H9 (cell line): ENCODE measurements around the gene NRIP3. TPM values are rescaled to one million over a fixed set of nuclear protein-coding genes. Genes with fewer than 3 reads are reported as not detected.

Source experiments
- DNase-seq: peaks from one replicate; pipeline ENCODE4 v3.0.0-alpha.2; 2017
- H2AFZ ChIP-seq: one replicate; pipeline ENCODE4 v1.6.1; 2013; ENCODE audit warnings: mild to moderate bottlenecking, low read length, control low read depth, moderate library complexity
- H2AK5ac ChIP-seq: 2 replicates; pipeline ENCODE4 v1.6.1; 2013; ENCODE audit warnings: low read length, control low read depth, mixed read lengths; ENCODE audit not compliant: insufficient read length
- H2BK120ac ChIP-seq: one replicate; pipeline ENCODE4 v1.6.1; 2013; ENCODE audit warnings: low read depth, mild to moderate bottlenecking, low read length, control low read depth, inconsistent platforms; ENCODE audit not compliant: poor library complexity, severe bottlenecking
- H2BK12ac ChIP-seq: 2 replicates; pipeline ENCODE4 v1.6.1; 2013; ENCODE audit warnings: low read length, control low read depth, mixed read lengths, low read depth; ENCODE audit not compliant: insufficient read length
- H2BK15ac ChIP-seq: 2 replicates; pipeline ENCODE4 v1.6.1; 2013; ENCODE audit warnings: low read depth, low read length, control low read depth
- H2BK20ac ChIP-seq: one replicate; pipeline ENCODE4 v1.6.1; 2013; ENCODE audit warnings: low read depth, mild to moderate bottlenecking, low read length, control low read depth, inconsistent platforms; ENCODE audit not compliant: poor library complexity, severe bottlenecking
- H2BK5ac ChIP-seq: 2 replicates; pipeline ENCODE4 v1.6.1; 2013; ENCODE audit warnings: low read length, control low read depth, mixed read lengths; ENCODE audit not compliant: insufficient read length
- H3K14ac ChIP-seq: 2 replicates; pipeline ENCODE4 v1.6.1; 2013; ENCODE audit warnings: low read length, control low read depth; ENCODE audit not compliant: insufficient read depth
- H3K18ac ChIP-seq: 2 replicates; pipeline ENCODE4 v1.6.1; 2013; ENCODE audit warnings: low read depth, mild to moderate bottlenecking, mixed read lengths, low read length, control low read depth; ENCODE audit not compliant: insufficient read length
- H3K23ac ChIP-seq: 2 replicates; pipeline ENCODE4 v1.6.1; 2013; ENCODE audit warnings: low read length, control low read depth, mixed read lengths, low read depth; ENCODE audit not compliant: insufficient read length
- H3K23me2 ChIP-seq: 2 replicates; pipeline ENCODE4 v1.6.1; 2013; ENCODE audit warnings: low read depth, mild to moderate bottlenecking, mixed read lengths, low read length, control low read depth; ENCODE audit not compliant: insufficient read length, poor library complexity, severe bottlenecking
- H3K27ac ChIP-seq: 2 replicates; pipeline ENCODE4 v1.5.1; 2013; ENCODE audit warnings: low read length, control low read depth, mixed read lengths, low read depth; ENCODE audit not compliant: insufficient read length
- H3K27me3 ChIP-seq: 2 replicates; pipeline ENCODE4 v1.6.1; 2013; ENCODE audit warnings: low read length, control low read depth, inconsistent platforms; ENCODE audit not compliant: insufficient read depth
- H3K4ac ChIP-seq: 2 replicates; pipeline ENCODE4 v1.6.1; 2013; ENCODE audit warnings: low read depth, mild to moderate bottlenecking, control low read depth, inconsistent platforms, low read length, moderate library complexity
- H3K4me1 ChIP-seq: 2 replicates; pipeline ENCODE4 v1.6.1; 2013; ENCODE audit warnings: low read length, control low read depth, inconsistent platforms; ENCODE audit not compliant: insufficient read depth
- H3K4me2 ChIP-seq: 2 replicates; pipeline ENCODE4 v1.6.1; 2013; ENCODE audit warnings: low read length, control low read depth, mixed read lengths; ENCODE audit not compliant: insufficient read length, insufficient read depth
- H3K56ac ChIP-seq: 2 replicates; pipeline ENCODE4 v1.6.1; 2013; ENCODE audit warnings: low read depth, mild to moderate bottlenecking, mixed read lengths, low read length, control low read depth; ENCODE audit not compliant: insufficient read length
- H3K79me1 ChIP-seq: 2 replicates; pipeline ENCODE4 v1.6.1; 2013; ENCODE audit warnings: low read depth, mild to moderate bottlenecking, moderate library complexity, low read length, control low read depth, inconsistent platforms; ENCODE audit not compliant: insufficient read depth, poor library complexity, severe bottlenecking
- H3K79me2 ChIP-seq: 2 replicates; pipeline ENCODE4 v1.6.1; 2013; ENCODE audit warnings: low read length, control low read depth, inconsistent platforms; ENCODE audit not compliant: insufficient read depth
- H3K9ac ChIP-seq: 2 replicates; pipeline ENCODE4 v1.6.1; 2013; ENCODE audit warnings: low read length, control low read depth, mixed read lengths; ENCODE audit not compliant: insufficient read length; ENCODE audit errors: extremely low read depth
- H3K9me3 ChIP-seq: one replicate; pipeline ENCODE4 v1.6.1; 2013; ENCODE audit warnings: low read depth, low read length, inconsistent platforms; ENCODE audit not compliant: control insufficient read depth
- H3T11ph ChIP-seq: one replicate; pipeline ENCODE4 v1.6.1; 2013; ENCODE audit warnings: mild to moderate bottlenecking, low read length, control low read depth, inconsistent platforms
- H4K20me1 ChIP-seq: one replicate; pipeline ENCODE4 v1.6.1; 2013; ENCODE audit not compliant: control insufficient read depth, insufficient read length, insufficient read depth
- H4K5ac ChIP-seq: 2 replicates; pipeline ENCODE4 v1.6.1; 2013; ENCODE audit warnings: low read depth, mild to moderate bottlenecking, mixed read lengths, low read length, control low read depth; ENCODE audit not compliant: insufficient read length
- H4K8ac ChIP-seq: replicated peaks from 2 replicates; pipeline ENCODE4 v1.6.1; 2013; ENCODE audit warnings: low read length, control low read depth, mixed read lengths, low read depth; ENCODE audit not compliant: insufficient read length
- H4K91ac ChIP-seq: 2 replicates; pipeline ENCODE4 v1.6.1; 2013; ENCODE audit warnings: low read depth, mild to moderate bottlenecking, moderate library complexity, mixed read lengths, low read length, control low read depth; ENCODE audit not compliant: insufficient read length
- H3K27ac Mint-ChIP-seq, 3 experiments: 2 replicates in 2 of 3; 3 replicates in 1 of 3; pipeline ENCODE4 v1.8.0; 2020 to 2021; ENCODE audit warnings: mixed read lengths in 3 of 3, mild to moderate bottlenecking in 1 of 3, moderate library complexity in 1 of 3
- H3K27me3 Mint-ChIP-seq: 2 replicates; pipeline ENCODE4 v1.8.0; 2021; ENCODE audit warnings: low read depth, mild to moderate bottlenecking, moderate library complexity, mixed read lengths
- H3K36me3 Mint-ChIP-seq, 3 experiments: 2 replicates in 2 of 3; 3 replicates in 1 of 3; pipeline ENCODE4 v1.8.0; 2020 to 2021; ENCODE audit warnings: low read depth in 3 of 3, mixed read lengths in 3 of 3; ENCODE audit not compliant: insufficient read depth in 1 of 3
- H3K4me1 Mint-ChIP-seq, 2 experiments: 2 replicates each; pipeline ENCODE4 v1.8.0; 2020; ENCODE audit warnings: mixed read lengths in 2 of 2
- H3K4me3 Mint-ChIP-seq, 2 experiments: 2 replicates in 1 of 2; 3 replicates in 1 of 2; pipeline ENCODE4 v1.8.0; 2020 to 2021; ENCODE audit warnings: mild to moderate bottlenecking in 2 of 2, mixed read lengths in 2 of 2, moderate library complexity in 1 of 2
- H3K9me3 Mint-ChIP-seq, 2 experiments: 2 replicates in 1 of 2; 3 replicates in 1 of 2; pipeline ENCODE4 v1.8.0; 2020; ENCODE audit warnings: mild to moderate bottlenecking in 2 of 2, mixed read lengths in 2 of 2, moderate library complexity in 1 of 2
- WGBS: extraction: QIAGEN DNeasy Blood & Tissue Kit; methylation state at CpG from one replicate; pipeline ENCODE4 v1.1.7; 2013; ENCODE audit warnings: missing lambda C conversion rate, low lambda C conversion rate, mixed read lengths; ENCODE audit not compliant: insufficient read length; ENCODE audit errors: extremely low coverage; 5-methylcytosine and 5-hydroxymethylcytosine counted together
- total RNA-seq: library from RNA; stranded (reverse); gene quantifications from 2 replicates; pipeline ENCODE4 v1.2.1, GENCODE V29; 2021
- TF ChIP-seq, protein P1 (sequence below): fragments of 200-600 bp; sonication (generic); conservative IDR thresholded peaks from 3 replicates; pipeline ENCODE4 v1.8.0; 2021; ENCODE audit warnings: antibody characterized with exemption, mild to moderate bottlenecking

The NRIP3 gene
- total RNA-seq, 1 experiment from 2014 or later: 4.2 TPM

DNA sequence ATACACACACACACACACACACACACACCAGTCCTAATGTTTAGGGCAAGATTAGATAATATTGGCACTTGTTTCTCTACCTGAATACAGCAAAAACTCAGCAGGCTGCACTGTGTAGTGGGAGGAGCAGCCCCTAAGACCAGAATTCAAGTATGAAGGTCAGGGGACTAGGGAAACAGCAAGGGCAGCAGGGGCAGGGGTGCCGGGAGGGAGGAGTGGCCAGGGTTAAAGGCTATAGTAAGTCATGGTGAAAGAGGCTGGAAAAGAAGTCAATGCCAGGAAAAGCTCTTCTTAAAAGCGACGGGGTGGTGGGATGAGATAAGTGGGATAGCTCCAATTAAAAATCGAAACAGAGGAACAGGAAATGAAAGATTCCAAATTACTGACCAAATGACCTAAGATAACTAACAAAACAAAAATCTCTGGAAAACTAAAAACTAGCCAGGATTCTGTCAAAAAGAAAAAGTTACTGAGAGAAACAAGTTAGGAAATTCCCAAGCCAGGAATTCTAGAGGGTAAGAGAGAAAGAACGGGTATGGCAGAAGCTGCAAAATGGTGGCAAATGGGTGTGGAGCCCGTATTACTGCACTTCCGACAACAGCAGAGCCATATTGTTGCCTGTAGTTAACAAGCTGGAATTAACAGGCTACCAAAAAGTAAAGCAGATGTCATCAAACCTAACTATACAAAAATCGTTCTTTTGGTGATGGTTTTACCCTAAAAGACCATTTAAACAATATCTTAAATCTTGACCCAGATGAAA lies 62.3 kb downstream of the NRIP3 start:
- Histone ChIP-seq H3K79me1 (no peaks in the 10 kb centered on the region), H3K4ac (no peak overlapping the region), H2BK15ac (no peak overlapping the region), H3K9me3 (no peaks in the 10 kb centered on the region), H3K18ac (no peak overlapping the region), H3K56ac (no peak overlapping the region), H2AK5ac (no peak overlapping the region), H4K8ac (no peak overlapping the region), H2BK12ac (no peak overlapping the region), H3K14ac (no peak overlapping the region), H3K23ac (no peak overlapping the region), H3K23me2 (no peaks in the 10 kb centered on the region), H2AFZ (no peak overlapping the region), H3K27ac (no peak overlapping the region), H4K5ac (no peak overlapping the region), H3K9ac (no peak overlapping the region), H2BK5ac (no peak overlapping the region), H3K27me3 (no peaks in the 10 kb centered on the region), H3T11ph (no peak overlapping the region), H3K79me2 (no peaks in the 10 kb centered on the region), H4K91ac (no peak overlapping the region), H3K4me2 (no peak overlapping the region), H2BK120ac (no peak overlapping the region), H4K20me1 (no peaks in the 10 kb centered on the region), H3K4me1 (no peaks in the 10 kb centered on the region), H2BK20ac (no peak overlapping the region)
- TF ChIP-seq, protein P1, sequence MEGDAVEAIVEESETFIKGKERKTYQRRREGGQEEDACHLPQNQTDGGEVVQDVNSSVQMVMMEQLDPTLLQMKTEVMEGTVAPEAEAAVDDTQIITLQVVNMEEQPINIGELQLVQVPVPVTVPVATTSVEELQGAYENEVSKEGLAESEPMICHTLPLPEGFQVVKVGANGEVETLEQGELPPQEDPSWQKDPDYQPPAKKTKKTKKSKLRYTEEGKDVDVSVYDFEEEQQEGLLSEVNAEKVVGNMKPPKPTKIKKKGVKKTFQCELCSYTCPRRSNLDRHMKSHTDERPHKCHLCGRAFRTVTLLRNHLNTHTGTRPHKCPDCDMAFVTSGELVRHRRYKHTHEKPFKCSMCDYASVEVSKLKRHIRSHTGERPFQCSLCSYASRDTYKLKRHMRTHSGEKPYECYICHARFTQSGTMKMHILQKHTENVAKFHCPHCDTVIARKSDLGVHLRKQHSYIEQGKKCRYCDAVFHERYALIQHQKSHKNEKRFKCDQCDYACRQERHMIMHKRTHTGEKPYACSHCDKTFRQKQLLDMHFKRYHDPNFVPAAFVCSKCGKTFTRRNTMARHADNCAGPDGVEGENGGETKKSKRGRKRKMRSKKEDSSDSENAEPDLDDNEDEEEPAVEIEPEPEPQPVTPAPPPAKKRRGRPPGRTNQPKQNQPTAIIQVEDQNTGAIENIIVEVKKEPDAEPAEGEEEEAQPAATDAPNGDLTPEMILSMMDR: no peak
- Mint-ChIP-seq H3K4me1 (no peaks in the 10 kb centered on the region), H3K36me3 (no peaks in the 10 kb centered on the region), H3K27ac (no peak overlapping the region; a peak in 1 of 7 replicates), H3K9me3 (no peaks in the 10 kb centered on the region; a peak in 1 of 5 replicates), H3K4me3 (no peak overlapping the region), H3K27me3 (no peaks in the 10 kb centered on the region; the same call in 1 of the 2 replicates)
- DNase-seq: no peak
- no CpG with 5 or more reads among the region's 8 CpGs for WGBS
